ENCODE measurements around the gene USP10.

The USP10 gene

DNA sequence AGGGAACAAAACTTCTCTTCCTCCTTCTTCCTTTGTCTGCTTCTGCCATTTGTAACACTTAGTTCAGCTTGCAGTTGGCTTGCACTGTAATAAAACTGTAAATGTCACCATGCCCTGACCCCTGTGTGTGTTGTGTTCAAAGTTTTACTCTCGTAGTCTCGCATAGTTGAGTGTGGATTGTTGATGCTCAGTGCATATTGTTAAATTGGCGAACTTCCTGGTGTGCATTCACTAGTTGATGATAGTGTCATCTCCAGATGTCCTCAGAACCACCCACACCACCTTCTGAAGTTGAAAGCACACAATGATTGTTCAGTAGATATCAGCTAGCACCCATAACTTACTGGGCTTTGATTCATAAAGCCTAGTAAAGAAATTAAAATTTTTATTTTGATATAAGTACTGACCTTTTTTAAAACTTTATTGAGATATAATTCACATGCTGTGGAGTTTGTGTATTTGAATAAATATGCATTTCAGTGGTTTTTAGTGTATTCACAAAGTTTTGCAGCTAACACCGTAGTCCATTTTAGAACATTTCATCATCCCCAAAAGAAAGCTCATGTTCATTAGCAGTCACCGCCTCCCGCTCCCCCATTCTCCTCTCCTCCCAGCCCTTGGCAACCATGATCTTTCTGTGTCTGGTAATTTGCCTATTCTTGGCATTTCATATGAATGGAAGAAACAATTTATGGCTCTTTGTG is 25.0 kb downstream of the USP10 start:
- peaks cover 28% of the 10 kb centered on the region for H3K4me1 ChIP-seq (ENCODE audit: insufficient read depth, low read length, poor library complexity, severe bottlenecking)
- TF ChIP-seq EZH2phosphoT487 (IDR thresholded peaks at IDR 0.05; ENCODE audit: borderline replicate concordance): no peak
- TF ChIP-seq, protein P1, sequence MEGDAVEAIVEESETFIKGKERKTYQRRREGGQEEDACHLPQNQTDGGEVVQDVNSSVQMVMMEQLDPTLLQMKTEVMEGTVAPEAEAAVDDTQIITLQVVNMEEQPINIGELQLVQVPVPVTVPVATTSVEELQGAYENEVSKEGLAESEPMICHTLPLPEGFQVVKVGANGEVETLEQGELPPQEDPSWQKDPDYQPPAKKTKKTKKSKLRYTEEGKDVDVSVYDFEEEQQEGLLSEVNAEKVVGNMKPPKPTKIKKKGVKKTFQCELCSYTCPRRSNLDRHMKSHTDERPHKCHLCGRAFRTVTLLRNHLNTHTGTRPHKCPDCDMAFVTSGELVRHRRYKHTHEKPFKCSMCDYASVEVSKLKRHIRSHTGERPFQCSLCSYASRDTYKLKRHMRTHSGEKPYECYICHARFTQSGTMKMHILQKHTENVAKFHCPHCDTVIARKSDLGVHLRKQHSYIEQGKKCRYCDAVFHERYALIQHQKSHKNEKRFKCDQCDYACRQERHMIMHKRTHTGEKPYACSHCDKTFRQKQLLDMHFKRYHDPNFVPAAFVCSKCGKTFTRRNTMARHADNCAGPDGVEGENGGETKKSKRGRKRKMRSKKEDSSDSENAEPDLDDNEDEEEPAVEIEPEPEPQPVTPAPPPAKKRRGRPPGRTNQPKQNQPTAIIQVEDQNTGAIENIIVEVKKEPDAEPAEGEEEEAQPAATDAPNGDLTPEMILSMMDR (conservative IDR thresholded peaks at IDR 0.05; ENCODE audit: low read length): no peak
- H3K9me2 ChIP-seq (replicated peaks; ENCODE audit: low read depth, low read length): no peaks in the 10 kb centered on the region
- peaks cover 98% of the 10 kb centered on the region for H3K79me2 ChIP-seq (ENCODE audit: insufficient read depth, low read length)
- H3K9me3 ChIP-seq (ENCODE audit: insufficient read depth, low read depth, low read length): no peaks in the 10 kb centered on the region
- H3K4me2 ChIP-seq (ENCODE audit: low read depth, low read length, poor library complexity, severe bottlenecking): no peak overlapping the region
- no peak overlapping the region for H3K9ac ChIP-seq (ENCODE audit: low read depth, low read length, poor library complexity, severe bottlenecking)
- peaks cover 6% of the 10 kb centered on the region; the same call in 1 of the 2 replicates for H3K36me3 ChIP-seq (ENCODE audit: insufficient read depth, low read length)
- no peak overlapping the region for H3K4me3 ChIP-seq (ENCODE audit: low read length, poor library complexity, severe bottlenecking)
- H3F3A ChIP-seq (ENCODE audit: low read depth): no peaks in the 10 kb centered on the region
- peaks cover 84% of the 10 kb centered on the region for H4K20me1 ChIP-seq (ENCODE audit: insufficient read depth, low read length, poor library complexity, severe bottlenecking)
- H3K27me3 ChIP-seq (ENCODE audit: insufficient read depth, low read length, poor library complexity, severe bottlenecking): no peaks in the 10 kb centered on the region
- H2AFZ ChIP-seq (ENCODE audit: low read length): no peak overlapping the region

DNA sequence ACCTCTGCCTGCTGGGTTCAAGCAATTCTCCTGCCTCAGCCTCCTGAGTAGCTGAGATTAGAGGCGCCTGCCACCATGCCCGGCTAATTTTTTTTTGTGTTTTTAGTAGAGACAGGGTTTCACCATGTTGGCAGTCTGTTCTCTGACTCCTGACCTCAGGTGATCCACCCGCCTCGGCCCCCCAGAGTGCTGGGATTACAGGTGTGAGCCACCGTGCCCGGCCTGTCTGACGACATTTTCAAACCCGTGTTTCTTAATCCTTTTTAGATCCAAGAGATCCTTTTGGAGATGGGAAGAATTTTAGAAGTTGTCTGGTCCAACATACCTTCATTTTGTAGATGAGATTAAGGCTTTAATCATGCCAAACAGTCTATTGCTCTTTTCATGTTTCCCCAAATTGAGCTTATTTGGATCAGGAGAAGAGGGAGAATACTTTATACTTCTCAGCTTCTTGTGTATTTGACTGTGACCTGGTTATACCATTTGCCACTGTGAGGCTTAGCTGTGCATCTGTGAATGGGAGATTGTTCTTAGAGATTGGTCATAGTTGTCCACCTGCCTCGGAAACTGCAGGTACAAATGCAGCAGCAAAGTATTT is 25.8 kb downstream of the USP10 start:
- Histone ChIP-seq H3K9ac (ENCODE audit: low read depth, low read length, poor library complexity, severe bottlenecking) (no peak overlapping the region), H3F3A (ENCODE audit: low read depth) (no peaks in the 10 kb centered on the region), H4K20me1 (ENCODE audit: insufficient read depth, low read length, poor library complexity, severe bottlenecking) (peaks cover 86% of the 10 kb centered on the region), H3K4me3 (ENCODE audit: low read length, poor library complexity, severe bottlenecking) (no peak overlapping the region), H3K4me1 (ENCODE audit: insufficient read depth, low read length, poor library complexity, severe bottlenecking) (peaks cover 35% of the 10 kb centered on the region), H3K4me2 (ENCODE audit: low read depth, low read length, poor library complexity, severe bottlenecking) (no peak overlapping the region), H3K9me2 (replicated peaks; ENCODE audit: low read depth, low read length) (no peaks in the 10 kb centered on the region), H2AFZ (ENCODE audit: low read length) (no peak overlapping the region), H3K79me2 (ENCODE audit: insufficient read depth, low read length) (peaks cover 96% of the 10 kb centered on the region), H3K36me3 (ENCODE audit: insufficient read depth, low read length) (0 out of 2 replicates have a peak, but pooled peaks cover 3% of the 10 kb centered on the region), H3K9me3 (ENCODE audit: insufficient read depth, low read depth, low read length) (no peaks in the 10 kb centered on the region), H3K27me3 (ENCODE audit: insufficient read depth, low read length, poor library complexity, severe bottlenecking) (no peaks in the 10 kb centered on the region)
- no peak for TF ChIP-seq EZH2phosphoT487 (IDR thresholded peaks at IDR 0.05; ENCODE audit: borderline replicate concordance)
- TF ChIP-seq, protein P1 (conservative IDR thresholded peaks at IDR 0.05; ENCODE audit: low read length): no peak

DNA sequence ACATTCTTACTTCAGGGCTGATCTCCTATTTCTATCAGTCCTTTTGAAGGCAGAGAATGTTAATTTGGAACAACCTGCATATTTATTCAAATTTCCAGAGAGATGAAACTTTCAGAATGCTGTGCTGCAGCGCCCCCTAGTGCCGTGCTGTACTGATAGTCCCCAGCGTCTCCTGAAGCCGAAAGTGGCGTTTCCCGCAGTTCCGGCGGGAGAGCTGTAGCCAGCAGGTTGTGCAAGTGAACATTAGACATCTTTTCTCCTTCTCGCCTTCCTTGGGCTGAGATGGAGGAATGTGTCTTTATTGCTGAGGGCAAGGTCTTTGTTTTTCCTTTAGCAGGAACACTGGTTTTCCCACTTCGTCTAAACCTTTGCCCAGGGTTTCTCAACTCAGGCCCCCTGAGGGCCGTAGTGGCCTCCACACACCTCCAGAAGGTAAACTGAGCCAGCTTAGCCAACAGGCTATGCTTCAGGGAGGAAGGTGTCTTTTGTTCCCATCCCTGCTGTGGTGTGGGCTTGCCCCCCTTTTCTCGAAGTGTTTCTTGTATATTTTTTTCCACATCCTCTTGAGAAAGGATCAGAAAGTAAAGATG is 26.4 kb downstream of the USP10 start:
- no peaks in the 10 kb centered on the region for H3K9me3 ChIP-seq (ENCODE audit: insufficient read depth, low read depth, low read length)
- peaks cover 96% of the 10 kb centered on the region for H3K79me2 ChIP-seq (ENCODE audit: insufficient read depth, low read length)
- H3K27me3 ChIP-seq (ENCODE audit: insufficient read depth, low read length, poor library complexity, severe bottlenecking): no peaks in the 10 kb centered on the region
- H2AFZ ChIP-seq (ENCODE audit: low read length): no peak overlapping the region
- 0 out of 2 replicates have a peak, but pooled peaks cover 3% of the 10 kb centered on the region for H3K36me3 ChIP-seq (ENCODE audit: insufficient read depth, low read length)
- H3K9me2 ChIP-seq (replicated peaks; ENCODE audit: low read depth, low read length): no peaks in the 10 kb centered on the region
- H3K4me2 ChIP-seq (ENCODE audit: low read depth, low read length, poor library complexity, severe bottlenecking): peak overlapping the region; percentile 61
- H4K20me1 ChIP-seq (ENCODE audit: insufficient read depth, low read length, poor library complexity, severe bottlenecking): peaks cover 84% of the 10 kb centered on the region
- H3K4me3 ChIP-seq (ENCODE audit: low read length, poor library complexity, severe bottlenecking): peak overlapping the region; percentile 41
- H3F3A ChIP-seq (ENCODE audit: low read depth): no peaks in the 10 kb centered on the region
- H3K4me1 ChIP-seq (ENCODE audit: insufficient read depth, low read length, poor library complexity, severe bottlenecking): peaks cover 39% of the 10 kb centered on the region
- H3K9ac ChIP-seq (ENCODE audit: low read depth, low read length, poor library complexity, severe bottlenecking): no peak overlapping the region
- TF ChIP-seq, protein P1 (conservative IDR thresholded peaks at IDR 0.05; ENCODE audit: low read length): peak; percentile 98
- no peak for TF ChIP-seq EZH2phosphoT487 (IDR thresholded peaks at IDR 0.05; ENCODE audit: borderline replicate concordance)

Measured in Loucy (cell line).